Heart left ventricle (tissue), 13 donors: ENCODE results near the gene MS4A18.
"Not testable (repeated sequence)": the region's sequence is repeated elsewhere in the genome, so short reads cannot be mapped to it uniquely, and the experiment has no call there.

Source experiments
- CTCF ChIP-seq, 12 donors: fragments of 200-600 bp; sonication (generic) in 4 of 12; IDR thresholded peaks; one replicate each; pipeline versions ENCODE4 v1.5.0 to v1.8.0; 2018 to 2022; ENCODE audit warnings: antibody characterized with exemption in 12 of 12, mild to moderate bottlenecking in 5 of 12
- POLR2A ChIP-seq, 2 donors: fragments of 450-650 bp; IDR thresholded peaks; one replicate each; pipeline ENCODE4 v1.6.1; 2017; ENCODE audit warnings: antibody characterized with exemption in 2 of 2, mild to moderate bottlenecking in 2 of 2, moderate library complexity in 2 of 2
- donor health status: ischemic (EF 13 %, LVEDD 7.1; RV severe dilation, severe dysfunction).
- donor health status: DM: no; HTN: yes; CAD: no.
- donor health status: DM: no; HTN: no; CAD: no.
- donor health status: ischemic (EF 25% LVEDD 6.9; RV normal size, moderate dysfunction).
- donor health status: ischemic (EF 25% LVEDD 5.7; RV mildly dilated, moderate dysfunction).
- donor health status: ischemic (EF 35%, LVEDD 5.7; RV mildly dilated, moderate dysfunction).
- donor health status: nonischemic (EF 11% LVEDD 7.7; RV severe dilation, severe dysfunction).
- donor health status: DM: yes; HTN: yes; CAD: no.
- donor health status: PGD.
- donor health status: ischemic (EF 29% LVEDD 5.4; RV normal size, mild dysfunction).
- donor health status: nonischemic (EF 23%, LVEDD 6.1; RV moderate dilation, normal function).

GRCh38 chr11:60758671-60759070 is 34.2 kb downstream of the MS4A18 start:
- TF ChIP-seq CTCF, POLR2A (IDR thresholded peaks at IDR 0.05): not testable (repeated sequence)
